HEK293 (cell line): ENCODE measurements around the gene FOXG1.

ENCODE experiments used
- GFI1B ChIP-seq: fragments of 450-650 bp; formaldehyde crosslinking; IDR thresholded peaks from 2 replicates; pipeline ENCODE4 v1.5.1; 2016; ENCODE audit warnings: missing biosample characterization, missing genetic modification characterization
- GLIS2 ChIP-seq: fragments of 450-650 bp; formaldehyde crosslinking; IDR thresholded peaks from 2 replicates; pipeline ENCODE4 v1.5.1; 2016; ENCODE audit warnings: missing biosample characterization, missing genetic modification characterization
- HOXD13 ChIP-seq: sonication (generic); formaldehyde crosslinking; IDR thresholded peaks from 2 replicates; pipeline ENCODE4 v1.8.0; 2022; ENCODE audit warnings: missing genetic modification reagents, borderline replicate concordance
- KLF7 ChIP-seq: fragments of 450-650 bp; formaldehyde crosslinking; IDR thresholded peaks from 2 replicates; pipeline ENCODE4 v1.5.1; 2016; ENCODE audit warnings: missing biosample characterization, missing genetic modification characterization, borderline replicate concordance
- MYNN ChIP-seq: fragments of 450-650 bp; formaldehyde crosslinking; IDR thresholded peaks from 2 replicates; pipeline ENCODE4 v1.5.1; 2016; ENCODE audit warnings: missing biosample characterization, missing genetic modification characterization, borderline replicate concordance
- MZF1 ChIP-seq: fragments of 450-650 bp; formaldehyde crosslinking; IDR thresholded peaks from 2 replicates; pipeline ENCODE4 v1.5.1; 2017; ENCODE audit warnings: missing biosample characterization, missing genetic modification characterization, borderline replicate concordance
- OSR2 ChIP-seq: fragments of 450-650 bp; formaldehyde crosslinking; IDR thresholded peaks from 2 replicates; pipeline ENCODE4 v1.5.1; 2016; ENCODE audit warnings: missing biosample characterization, missing genetic modification characterization
- SETDB1 ChIP-seq: IDR thresholded peaks from one replicate; pipeline ENCODE4 v1.6.1; 2017; ENCODE audit warnings: mild to moderate bottlenecking, low read length, moderate library complexity, mixed read lengths; ENCODE audit not compliant: insufficient read length
- SP7 ChIP-seq: fragments of 450-650 bp; formaldehyde crosslinking; IDR thresholded peaks from 2 replicates; pipeline ENCODE4 v1.5.1; 2016; ENCODE audit warnings: missing biosample characterization, missing genetic modification characterization
- ZBTB1 ChIP-seq: fragments of 450-650 bp; formaldehyde crosslinking; IDR thresholded peaks from 2 replicates; pipeline ENCODE4 v1.5.1; 2016; ENCODE audit warnings: missing biosample characterization, missing genetic modification characterization
- ZBTB48 ChIP-seq: fragments of 450-650 bp; formaldehyde crosslinking; IDR thresholded peaks from 2 replicates; pipeline ENCODE4 v1.5.1; 2016; ENCODE audit warnings: missing biosample characterization, missing genetic modification characterization
- ZBTB7A ChIP-seq: fragments of 450-650 bp; formaldehyde crosslinking; IDR thresholded peaks from 2 replicates; pipeline ENCODE4 v1.5.1; 2016; ENCODE audit warnings: low read depth, missing biosample characterization, missing genetic modification characterization
- ZFP37 ChIP-seq: fragments of 450-650 bp; formaldehyde crosslinking; IDR thresholded peaks from 2 replicates; pipeline ENCODE4 v1.5.1; 2016; ENCODE audit warnings: missing biosample characterization, missing genetic modification characterization
- ZNF133 ChIP-seq: fragments of 450-650 bp; formaldehyde crosslinking; IDR thresholded peaks from 2 replicates; pipeline ENCODE4 v1.5.1; 2016; ENCODE audit warnings: missing biosample characterization, missing genetic modification characterization
- ZNF146 ChIP-seq: fragments of 450-650 bp; formaldehyde crosslinking; IDR thresholded peaks from 2 replicates; pipeline ENCODE4 v1.5.1; 2016; ENCODE audit warnings: missing biosample characterization, missing genetic modification characterization
- ZNF350 ChIP-seq: fragments of 450-650 bp; formaldehyde crosslinking; IDR thresholded peaks from 2 replicates; pipeline ENCODE4 v1.5.0; 2017; ENCODE audit warnings: missing biosample characterization, mild to moderate bottlenecking, missing genetic modification characterization
- ZNF473 ChIP-seq: fragments of 450-650 bp; formaldehyde crosslinking; IDR thresholded peaks from 2 replicates; pipeline ENCODE4 v1.5.1; 2017; ENCODE audit warnings: missing biosample characterization, missing genetic modification characterization
- ZNF521 ChIP-seq: fragments of 450-650 bp; formaldehyde crosslinking; IDR thresholded peaks from 2 replicates; pipeline ENCODE4 v1.5.1; 2017; ENCODE audit warnings: missing biosample characterization, mild to moderate bottlenecking, missing genetic modification characterization
- ZNF548 ChIP-seq: fragments of 450-650 bp; formaldehyde crosslinking; IDR thresholded peaks from 2 replicates; pipeline ENCODE4 v1.5.1; 2016; ENCODE audit warnings: missing biosample characterization, missing genetic modification characterization
- ZNF549 ChIP-seq: fragments of 450-650 bp; IDR thresholded peaks from 2 replicates; pipeline ENCODE4 v1.5.1; 2018; ENCODE audit warnings: missing biosample characterization, missing genetic modification characterization, mild to moderate bottlenecking, inconsistent platforms, moderate library complexity
- ZNF558 ChIP-seq: fragments of 450-650 bp; formaldehyde crosslinking; IDR thresholded peaks from 2 replicates; pipeline ENCODE4 v1.5.1; 2016; ENCODE audit warnings: missing biosample characterization, missing genetic modification characterization
- ZNF561 ChIP-seq: fragments of 450-650 bp; IDR thresholded peaks from 2 replicates; pipeline ENCODE4 v1.5.1; 2018; ENCODE audit warnings: missing biosample characterization, missing genetic modification characterization, borderline replicate concordance
- ZNF621 ChIP-seq: fragments of 450-650 bp; formaldehyde crosslinking; IDR thresholded peaks from 2 replicates; pipeline ENCODE4 v1.5.1; 2017; ENCODE audit warnings: missing biosample characterization, missing genetic modification characterization
- ZNF623 ChIP-seq: fragments of 450-650 bp; formaldehyde crosslinking; IDR thresholded peaks from 2 replicates; pipeline ENCODE4 v1.5.1; 2016; ENCODE audit warnings: missing biosample characterization, missing genetic modification characterization
- ZNF747 ChIP-seq: fragments of 450-650 bp; formaldehyde crosslinking; IDR thresholded peaks from 2 replicates; pipeline ENCODE4 v1.5.1; 2016; ENCODE audit warnings: missing biosample characterization, missing genetic modification characterization
- ZNF76 ChIP-seq: fragments of 450-650 bp; formaldehyde crosslinking; IDR thresholded peaks from 2 replicates; pipeline ENCODE4; 2016; ENCODE audit warnings: low read depth, missing biosample characterization, missing genetic modification characterization, borderline replicate concordance
- ZNF785 ChIP-seq: fragments of 450-650 bp; formaldehyde crosslinking; IDR thresholded peaks from 2 replicates; pipeline ENCODE4 v1.5.1; 2016; ENCODE audit warnings: missing biosample characterization, missing genetic modification characterization
- ZNF830 ChIP-seq: fragments of 450-650 bp; IDR thresholded peaks from 2 replicates; pipeline ENCODE4 v1.5.0; 2018; ENCODE audit warnings: missing biosample characterization, missing genetic modification characterization, low read depth, mild to moderate bottlenecking, moderate library complexity
- ZSCAN23 ChIP-seq: fragments of 450-650 bp; formaldehyde crosslinking; IDR thresholded peaks from 2 replicates; pipeline ENCODE4 v1.5.1; 2016; ENCODE audit warnings: missing biosample characterization, missing genetic modification characterization
- ZXDB ChIP-seq: fragments of 450-650 bp; formaldehyde crosslinking; IDR thresholded peaks from 2 replicates; pipeline ENCODE4 v1.5.1; 2016; ENCODE audit warnings: missing biosample characterization, missing genetic modification characterization
- TF ChIP-seq, protein P1 (sequence below): fragments of 450-650 bp; formaldehyde crosslinking; conservative IDR thresholded peaks from 2 replicates; pipeline ENCODE4 v1.5.1; 2016; ENCODE audit warnings: low read depth, missing biosample characterization, missing genetic modification characterization
- TF ChIP-seq, protein P2 (sequence below): fragments of 450-650 bp; formaldehyde crosslinking; IDR thresholded peaks from 2 replicates; pipeline ENCODE4 v1.5.1; 2016; ENCODE audit warnings: missing biosample characterization, missing genetic modification characterization, borderline replicate concordance
- TF ChIP-seq, protein P3 (sequence below): fragments of 450-650 bp; formaldehyde crosslinking; IDR thresholded peaks from 2 replicates; pipeline ENCODE4 v1.5.1; 2017; ENCODE audit warnings: missing biosample characterization, missing genetic modification characterization
- TF ChIP-seq, protein P4 (sequence below): fragments of 450-650 bp; formaldehyde crosslinking; IDR thresholded peaks from 2 replicates; pipeline ENCODE4 v1.5.1; 2016; ENCODE audit warnings: missing biosample characterization, missing genetic modification characterization

FOXG1 gene

DNA sequence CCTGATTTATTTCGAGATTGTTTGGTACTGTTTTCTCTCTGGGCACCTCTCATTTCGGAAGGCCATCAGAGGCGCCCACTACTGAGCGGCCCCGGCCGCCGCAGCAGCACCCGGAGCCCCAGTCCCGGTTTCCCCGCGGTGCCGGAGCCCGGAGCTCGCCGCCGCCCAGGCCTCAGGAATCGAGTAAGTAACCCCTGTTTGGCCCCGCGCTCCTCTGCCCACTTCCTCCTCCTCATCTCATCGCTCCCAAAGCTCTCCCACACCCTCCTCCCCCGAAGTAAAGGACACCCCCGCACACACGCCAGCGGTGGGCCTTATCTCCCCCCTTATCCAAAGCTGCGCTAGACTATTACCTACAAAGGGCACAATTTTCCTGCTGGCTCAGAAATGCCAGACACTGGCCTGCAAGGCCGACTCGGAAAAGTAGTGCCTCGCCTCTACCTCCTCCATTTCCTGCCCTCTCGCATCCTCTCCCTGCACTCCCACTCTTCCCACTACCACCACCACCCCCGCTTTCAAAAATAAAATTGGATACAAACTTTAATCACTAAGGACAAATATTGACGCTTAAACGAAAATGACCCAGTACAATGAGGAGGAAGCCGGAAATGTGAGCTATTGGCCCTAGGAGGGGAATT lies 637 bp upstream of the FOXG1 start (continued):
- TF ChIP-seq, protein P1, sequence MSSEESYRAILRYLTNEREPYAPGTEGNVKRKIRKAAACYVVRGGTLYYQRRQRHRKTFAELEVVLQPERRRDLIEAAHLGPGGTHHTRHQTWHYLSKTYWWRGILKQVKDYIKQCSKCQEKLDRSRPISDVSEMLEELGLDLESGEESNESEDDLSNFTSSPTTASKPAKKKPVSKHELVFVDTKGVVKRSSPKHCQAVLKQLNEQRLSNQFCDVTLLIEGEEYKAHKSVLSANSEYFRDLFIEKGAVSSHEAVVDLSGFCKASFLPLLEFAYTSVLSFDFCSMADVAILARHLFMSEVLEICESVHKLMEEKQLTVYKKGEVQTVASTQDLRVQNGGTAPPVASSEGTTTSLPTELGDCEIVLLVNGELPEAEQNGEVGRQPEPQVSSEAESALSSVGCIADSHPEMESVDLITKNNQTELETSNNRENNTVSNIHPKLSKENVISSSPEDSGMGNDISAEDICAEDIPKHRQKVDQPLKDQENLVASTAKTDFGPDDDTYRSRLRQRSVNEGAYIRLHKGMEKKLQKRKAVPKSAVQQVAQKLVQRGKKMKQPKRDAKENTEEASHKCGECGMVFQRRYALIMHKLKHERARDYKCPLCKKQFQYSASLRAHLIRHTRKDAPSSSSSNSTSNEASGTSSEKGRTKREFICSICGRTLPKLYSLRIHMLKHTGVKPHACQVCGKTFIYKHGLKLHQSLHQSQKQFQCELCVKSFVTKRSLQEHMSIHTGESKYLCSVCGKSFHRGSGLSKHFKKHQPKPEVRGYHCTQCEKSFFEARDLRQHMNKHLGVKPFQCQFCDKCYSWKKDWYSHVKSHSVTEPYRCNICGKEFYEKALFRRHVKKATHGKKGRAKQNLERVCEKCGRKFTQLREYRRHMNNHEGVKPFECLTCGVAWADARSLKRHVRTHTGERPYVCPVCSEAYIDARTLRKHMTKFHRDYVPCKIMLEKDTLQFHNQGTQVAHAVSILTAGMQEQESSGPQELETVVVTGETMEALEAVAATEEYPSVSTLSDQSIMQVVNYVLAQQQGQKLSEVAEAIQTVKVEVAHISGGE (tag by site-specific recombination): peak; percentile 46
- TF ChIP-seq ZNF133: no peak
- TF ChIP-seq OSR2 (tag by site-specific recombination): no peak
- no peak for TF ChIP-seq ZNF350 (tag by site-specific recombination)
- TF ChIP-seq MYNN (tag by site-specific recombination): no peak
- TF ChIP-seq MZF1: no peak
- TF ChIP-seq ZNF747 (tag by site-specific recombination): no peak
- TF ChIP-seq ZSCAN23 (tag by site-specific recombination): no peak
- no peak for TF ChIP-seq ZNF548
- peak; percentile 29; the same call in 1 of the 2 replicates for TF ChIP-seq ZNF623
- TF ChIP-seq ZNF549 (tag by site-specific recombination): no peak
- TF ChIP-seq, protein P2, sequence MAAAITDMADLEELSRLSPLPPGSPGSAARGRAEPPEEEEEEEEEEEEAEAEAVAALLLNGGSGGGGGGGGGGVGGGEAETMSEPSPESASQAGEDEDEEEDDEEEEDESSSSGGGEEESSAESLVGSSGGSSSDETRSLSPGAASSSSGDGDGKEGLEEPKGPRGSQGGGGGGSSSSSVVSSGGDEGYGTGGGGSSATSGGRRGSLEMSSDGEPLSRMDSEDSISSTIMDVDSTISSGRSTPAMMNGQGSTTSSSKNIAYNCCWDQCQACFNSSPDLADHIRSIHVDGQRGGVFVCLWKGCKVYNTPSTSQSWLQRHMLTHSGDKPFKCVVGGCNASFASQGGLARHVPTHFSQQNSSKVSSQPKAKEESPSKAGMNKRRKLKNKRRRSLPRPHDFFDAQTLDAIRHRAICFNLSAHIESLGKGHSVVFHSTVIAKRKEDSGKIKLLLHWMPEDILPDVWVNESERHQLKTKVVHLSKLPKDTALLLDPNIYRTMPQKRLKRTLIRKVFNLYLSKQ (tag by site-specific recombination): no peak
- 0 out of 2 replicates have a peak, but pooled peaks have one; percentile 35 for TF ChIP-seq ZNF785 (tag by site-specific recombination)
- peak; percentile 80 for TF ChIP-seq KLF7
- TF ChIP-seq GFI1B: no peak
- peak; percentile 77 for TF ChIP-seq SP7 (tag by site-specific recombination)
- TF ChIP-seq ZNF830: no peak
- TF ChIP-seq GLIS2: peak; percentile 54
- TF ChIP-seq ZXDB (tag by site-specific recombination): peak; percentile 86
- no peak for TF ChIP-seq HOXD13 (CRISPR knock-in tag)
- 0 out of 2 replicates have a peak, but pooled peaks have one; percentile 24 for TF ChIP-seq ZBTB48 (tag by site-specific recombination)
- no peak for TF ChIP-seq ZBTB1 (tag by site-specific recombination)
- no peak for TF ChIP-seq ZNF473
- TF ChIP-seq ZNF621 (tag by site-specific recombination): no peak
- TF ChIP-seq ZNF521: no peak
- TF ChIP-seq, protein P3, sequence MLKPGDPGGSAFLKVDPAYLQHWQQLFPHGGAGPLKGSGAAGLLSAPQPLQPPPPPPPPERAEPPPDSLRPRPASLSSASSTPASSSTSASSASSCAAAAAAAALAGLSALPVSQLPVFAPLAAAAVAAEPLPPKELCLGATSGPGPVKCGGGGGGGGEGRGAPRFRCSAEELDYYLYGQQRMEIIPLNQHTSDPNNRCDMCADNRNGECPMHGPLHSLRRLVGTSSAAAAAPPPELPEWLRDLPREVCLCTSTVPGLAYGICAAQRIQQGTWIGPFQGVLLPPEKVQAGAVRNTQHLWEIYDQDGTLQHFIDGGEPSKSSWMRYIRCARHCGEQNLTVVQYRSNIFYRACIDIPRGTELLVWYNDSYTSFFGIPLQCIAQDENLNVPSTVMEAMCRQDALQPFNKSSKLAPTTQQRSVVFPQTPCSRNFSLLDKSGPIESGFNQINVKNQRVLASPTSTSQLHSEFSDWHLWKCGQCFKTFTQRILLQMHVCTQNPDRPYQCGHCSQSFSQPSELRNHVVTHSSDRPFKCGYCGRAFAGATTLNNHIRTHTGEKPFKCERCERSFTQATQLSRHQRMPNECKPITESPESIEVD (tag by site-specific recombination): no peak
- no peak; the same call in 1 of the 2 replicates for TF ChIP-seq ZNF558
- peak; percentile 74 for TF ChIP-seq ZNF76 (tag by site-specific recombination)
- no peak for TF ChIP-seq ZNF146 (tag by site-specific recombination)
- no peak for TF ChIP-seq SETDB1
- no peak for TF ChIP-seq ZBTB7A
- no peak for TF ChIP-seq ZNF561 (tag by site-specific recombination)
- peak; percentile 86; the same call in 1 of the 2 replicates for TF ChIP-seq ZFP37
- TF ChIP-seq, protein P4, sequence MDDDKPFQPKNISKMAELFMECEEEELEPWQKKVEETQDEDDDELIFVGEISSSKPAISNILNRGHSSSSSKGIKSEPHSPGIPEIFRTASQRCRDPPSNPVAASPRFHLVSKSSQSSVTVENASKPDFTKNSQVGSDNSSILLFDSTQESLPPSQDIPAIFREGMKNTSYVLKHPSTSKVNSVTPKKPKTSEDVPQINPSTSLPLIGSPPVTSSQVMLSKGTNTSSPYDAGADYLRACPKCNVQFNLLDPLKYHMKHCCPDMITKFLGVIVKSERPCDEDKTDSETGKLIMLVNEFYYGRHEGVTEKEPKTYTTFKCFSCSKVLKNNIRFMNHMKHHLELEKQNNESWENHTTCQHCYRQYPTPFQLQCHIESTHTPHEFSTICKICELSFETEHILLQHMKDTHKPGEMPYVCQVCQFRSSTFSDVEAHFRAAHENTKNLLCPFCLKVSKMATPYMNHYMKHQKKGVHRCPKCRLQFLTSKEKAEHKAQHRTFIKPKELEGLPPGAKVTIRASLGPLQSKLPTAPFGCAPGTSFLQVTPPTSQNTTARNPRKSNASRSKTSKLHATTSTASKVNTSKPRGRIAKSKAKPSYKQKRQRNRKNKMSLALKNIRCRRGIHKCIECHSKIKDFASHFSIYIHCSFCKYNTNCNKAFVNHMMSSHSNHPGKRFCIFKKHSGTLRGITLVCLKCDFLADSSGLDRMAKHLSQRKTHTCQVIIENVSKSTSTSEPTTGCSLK (tag by site-specific recombination): no peak
